Large intestine (tissue), 3 donors: ENCODE data around the gene CASS4. TPM values are rescaled to one million over a fixed set of nuclear protein-coding genes. Genes with fewer than 3 reads are reported as not detected.
A peak's percentile ranks its signal among the peaks of the same experiment; 100 is the strongest.

Experiments used
- DNase-seq, 2 donors: peaks; one replicate each; pipeline versions ENCODE4 v3.0.0 to v3.0.0-alpha.2; 2013
- H3K27ac ChIP-seq: one replicate; pipeline ENCODE4 v1.5.1; 2013; ENCODE audit warnings: low read length
- H3K27me3 ChIP-seq: 2 replicates; pipeline ENCODE4 v1.6.1; 2013; ENCODE audit warnings: low read length; ENCODE audit not compliant: control insufficient read depth, insufficient read depth
- H3K36me3 ChIP-seq: 2 replicates; pipeline ENCODE4 v1.6.1; 2013; ENCODE audit warnings: low read length; ENCODE audit not compliant: control insufficient read depth, insufficient read depth
- H3K4me1 ChIP-seq: one replicate; pipeline ENCODE4 v1.6.1; 2013; ENCODE audit warnings: low read length; ENCODE audit not compliant: control insufficient read depth, insufficient read depth
- H3K4me3 ChIP-seq: one replicate; pipeline ENCODE4 v1.5.1; 2013; ENCODE audit warnings: low read length
- H3K9me3 ChIP-seq: one replicate; pipeline ENCODE4 v1.6.1; 2013; ENCODE audit warnings: mild to moderate bottlenecking, low read depth, low read length, moderate library complexity; ENCODE audit not compliant: control insufficient read depth
- WGBS: methylation state at CpG from one replicate; pipeline ENCODE4 v1.1.5; 2013; ENCODE audit warnings: low lambda C conversion rate; ENCODE audit not compliant: insufficient coverage; 5-methylcytosine and 5-hydroxymethylcytosine counted together
- polyA plus RNA-seq: library from polyadenylated mRNA; unstranded; fragments of 120-200 nt; gene quantifications from one replicate; pipeline ENCODE4 v1.2.1, GENCODE V29; 2013

Gene CASS4
- polyA plus RNA-seq, 1 donor: 1.2 TPM

DNA sequence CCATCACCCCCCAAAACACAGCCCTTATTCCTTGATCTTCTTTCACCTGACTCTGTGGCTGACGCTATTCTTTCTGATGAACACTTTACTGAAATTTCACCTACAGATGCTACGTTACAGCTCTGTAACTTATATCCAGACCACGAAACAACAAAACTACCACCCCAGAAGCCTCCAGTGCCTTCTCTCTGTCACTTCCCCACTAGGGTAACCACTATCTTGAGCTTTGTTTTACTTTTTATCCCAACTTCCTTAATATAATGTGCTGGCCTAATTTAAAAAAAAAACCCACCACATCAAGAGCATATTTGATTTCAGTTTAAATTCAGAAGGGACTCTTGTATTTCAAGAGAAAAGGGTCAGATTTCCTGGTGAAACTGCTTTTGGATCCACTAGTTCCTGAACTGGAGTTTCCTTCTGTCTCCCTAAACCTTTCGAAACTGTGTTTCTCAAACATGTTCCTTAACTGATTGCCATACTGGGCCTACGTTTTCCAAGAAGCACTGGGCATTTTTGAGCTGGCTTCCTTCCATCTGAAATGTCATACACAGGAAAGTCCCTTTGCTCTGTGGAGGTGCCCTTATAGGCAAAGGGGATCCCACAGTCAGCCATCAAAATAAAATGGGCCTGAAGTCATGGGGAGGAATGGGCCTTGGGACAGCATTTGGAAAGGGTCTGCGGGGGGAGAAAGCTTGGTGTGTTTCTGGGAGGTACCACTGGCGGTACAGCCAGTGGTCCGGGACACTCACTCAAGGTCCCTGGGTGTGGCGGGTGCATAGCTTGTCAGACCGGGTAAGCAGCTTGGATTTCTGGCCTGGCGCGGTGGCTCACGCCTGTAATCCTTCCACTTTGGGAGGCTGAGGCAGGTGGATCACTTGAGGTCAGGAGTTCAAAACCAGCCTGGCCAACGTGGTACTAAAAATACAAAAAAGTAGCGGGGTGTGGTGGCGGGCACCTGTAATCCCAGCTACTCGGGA is 30.6 kb downstream of the CASS4 start:
- Histone ChIP-seq H3K9me3 (no peaks in the 10 kb centered on the region), H3K27me3 (no peaks in the 10 kb centered on the region), H3K36me3 (no peaks in the 10 kb centered on the region), H3K4me3 (no peak overlapping the region), H3K4me1 (no peaks in the 10 kb centered on the region), H3K27ac (no peak overlapping the region)
- DNase-seq: no peak
- WGBS: 100% methylated on average over 2 of the region's 17 CpGs

DNA sequence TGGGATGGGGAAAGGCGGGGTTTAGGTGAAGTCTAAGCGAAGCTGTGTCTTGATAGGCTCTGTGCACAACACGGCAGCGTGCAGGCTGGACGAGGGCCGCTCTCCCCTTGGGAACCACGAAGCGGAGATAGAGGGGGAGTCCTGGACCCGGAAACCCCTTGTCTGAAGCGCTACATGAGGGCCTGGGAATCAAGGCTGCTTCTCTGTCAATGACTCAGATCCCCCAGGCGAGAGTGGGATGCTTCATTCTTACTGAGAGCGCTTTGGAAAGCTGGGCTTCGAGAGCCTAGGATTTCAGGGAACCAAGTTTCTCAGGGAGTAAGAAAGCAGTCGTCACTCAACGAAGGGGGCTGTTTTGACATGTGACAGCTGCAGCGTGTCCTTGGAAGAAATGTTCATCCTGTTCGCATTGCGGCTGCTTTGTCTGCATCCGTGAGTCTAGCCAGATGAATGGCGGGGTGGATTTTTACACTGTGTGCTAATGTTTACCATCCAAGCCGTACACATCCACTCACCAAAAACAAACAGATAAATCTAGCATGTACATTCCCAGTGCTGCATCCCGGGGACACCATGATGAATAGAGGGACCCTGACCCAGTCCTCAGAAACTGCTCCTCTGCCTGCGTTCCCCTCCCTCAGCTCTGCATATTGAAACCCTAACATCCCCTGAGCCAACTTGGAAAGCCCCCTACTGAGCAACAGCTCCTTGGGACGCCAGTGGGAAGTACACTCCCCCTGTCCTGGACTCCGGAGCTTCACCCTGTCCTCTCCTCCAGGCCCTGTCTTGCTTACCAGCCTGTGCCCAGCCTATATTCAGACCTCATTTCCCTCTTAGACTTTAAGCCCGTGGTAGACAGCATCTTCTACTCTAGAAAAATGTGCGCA is 31.8 kb downstream of the CASS4 start:
- DNase-seq: peak in 1 of 2 donors; percentile 39
- H3K27me3 ChIP-seq: no peaks in the 10 kb centered on the region
- 60% methylated on average over 1 of the region's 27 CpGs for WGBS
- no peaks in the 10 kb centered on the region for H3K36me3 ChIP-seq
- H3K27ac ChIP-seq: peak overlapping the region; percentile 39
- H3K9me3 ChIP-seq: no peaks in the 10 kb centered on the region
- H3K4me1 ChIP-seq: no peaks in the 10 kb centered on the region
- H3K4me3 ChIP-seq: no peak overlapping the region

DNA sequence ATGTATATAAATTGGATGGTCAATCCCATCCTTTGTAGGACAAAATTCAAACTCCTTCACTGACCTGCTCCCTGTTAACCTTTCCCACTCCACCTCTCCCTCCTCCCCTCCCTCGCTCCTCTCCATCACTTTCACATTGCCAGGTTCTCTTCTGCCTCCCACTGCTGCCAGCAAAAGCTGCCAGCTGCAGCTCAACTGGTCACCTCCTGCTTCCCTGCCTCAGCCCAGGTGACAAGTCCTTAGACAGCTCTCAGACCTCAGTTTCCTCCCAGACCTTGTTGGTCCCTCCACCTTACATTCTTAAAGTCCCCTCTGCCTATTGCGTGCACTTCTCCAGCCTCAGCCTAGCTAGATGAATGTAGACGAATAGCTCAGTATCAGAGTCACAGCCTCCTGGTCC is 33.1 kb downstream of the CASS4 start:
- H3K4me1 ChIP-seq: no peaks in the 10 kb centered on the region
- H3K4me3 ChIP-seq: no peak overlapping the region
- DNase-seq: no peak
- no peaks in the 10 kb centered on the region for H3K27me3 ChIP-seq
- H3K27ac ChIP-seq: no peak overlapping the region
- WGBS: 100% methylated on average over 1 of the region's 3 CpGs
- H3K36me3 ChIP-seq: no peaks in the 10 kb centered on the region
- H3K9me3 ChIP-seq: no peaks in the 10 kb centered on the region

DNA sequence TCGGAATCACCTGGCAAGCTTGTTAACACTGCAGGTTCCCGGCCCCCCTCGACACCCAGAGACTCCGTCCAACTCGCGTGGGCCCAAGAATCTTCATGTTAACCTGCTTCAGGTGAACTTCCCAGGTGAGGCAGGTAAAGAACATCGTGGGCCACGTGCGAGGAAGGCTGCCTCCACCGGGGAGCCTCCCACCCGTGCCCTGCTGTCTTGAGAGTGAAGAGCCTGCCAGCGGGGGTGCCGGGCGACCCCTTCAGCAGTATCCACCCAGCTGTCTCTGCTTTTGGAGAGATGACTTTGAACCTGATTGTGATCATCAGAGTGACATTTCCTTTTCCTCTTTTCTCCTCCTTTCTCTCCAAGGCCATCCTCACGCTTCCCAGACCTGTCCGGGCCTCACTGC is 33.5 kb downstream of the CASS4 start:
- Histone ChIP-seq H3K9me3 (no peaks in the 10 kb centered on the region), H3K4me3 (no peak overlapping the region), H3K36me3 (no peaks in the 10 kb centered on the region), H3K27me3 (no peaks in the 10 kb centered on the region), H3K4me1 (no peaks in the 10 kb centered on the region), H3K27ac (no peak overlapping the region)
- no peak for DNase-seq
- WGBS: 94% methylated on average over 2 of the region's 16 CpGs

GRCh38 chr20:56447227-56447626 is 35.2 kb downstream of the CASS4 start:
- no peaks in the 10 kb centered on the region for H3K4me1 ChIP-seq
- no peaks in the 10 kb centered on the region for H3K36me3 ChIP-seq
- no peak overlapping the region for H3K4me3 ChIP-seq
- no peaks in the 10 kb centered on the region for H3K27me3 ChIP-seq
- no peaks in the 10 kb centered on the region for H3K9me3 ChIP-seq
- H3K27ac ChIP-seq: no peak overlapping the region
- DNase-seq: no peak

DNA sequence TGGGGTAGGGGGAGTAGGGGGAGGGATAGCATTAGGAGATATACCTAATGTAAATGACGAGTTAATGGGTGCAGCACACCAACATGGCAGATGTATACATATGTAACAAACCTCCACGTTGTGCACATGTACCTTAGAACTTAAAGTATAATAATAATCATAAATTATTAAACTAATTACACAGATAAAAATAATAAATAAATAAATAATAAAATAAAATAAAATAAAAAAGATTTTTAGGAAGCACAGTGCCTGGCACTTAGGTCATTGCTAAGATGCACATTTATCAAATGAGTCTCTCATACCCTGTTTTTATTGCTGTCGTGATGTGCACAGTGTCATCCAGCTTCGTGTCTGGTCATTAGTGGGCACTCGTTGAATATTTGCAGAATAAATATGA is 37.4 kb downstream of the CASS4 start:
- 100% methylated on average over 4 of the region's 5 CpGs for WGBS
- no peaks in the 10 kb centered on the region for H3K36me3 ChIP-seq
- H3K27me3 ChIP-seq: no peaks in the 10 kb centered on the region
- no peak for DNase-seq
- H3K27ac ChIP-seq: no peak overlapping the region
- no peaks in the 10 kb centered on the region for H3K9me3 ChIP-seq
- H3K4me3 ChIP-seq: no peak overlapping the region
- no peaks in the 10 kb centered on the region for H3K4me1 ChIP-seq

GRCh38 chr20:56451056-56451765 is 39.2 kb downstream of the CASS4 start:
- Histone ChIP-seq H3K4me1 (no peaks in the 10 kb centered on the region), H3K27me3 (no peaks in the 10 kb centered on the region), H3K36me3 (no peaks in the 10 kb centered on the region), H3K9me3 (no peaks in the 10 kb centered on the region), H3K27ac (no peak overlapping the region), H3K4me3 (no peak overlapping the region)
- 74% methylated on average over 2 of the region's 13 CpGs for WGBS
- DNase-seq: no peak

GRCh38 chr20:56453352-56453751 is 41.3 kb downstream of the CASS4 start:
- no peaks in the 10 kb centered on the region for H3K36me3 ChIP-seq
- DNase-seq: no peak
- no peaks in the 10 kb centered on the region for H3K9me3 ChIP-seq
- WGBS: 100% methylated on average over 2 of the region's 5 CpGs
- H3K27ac ChIP-seq: no peak overlapping the region
- H3K4me1 ChIP-seq: no peaks in the 10 kb centered on the region
- H3K4me3 ChIP-seq: no peak overlapping the region
- H3K27me3 ChIP-seq: peaks cover 2% of the 10 kb centered on the region

GRCh38 chr20:56454754-56455153 is 42.7 kb downstream of the CASS4 start:
- H3K27me3 ChIP-seq: peaks cover 5% of the 10 kb centered on the region
- H3K36me3 ChIP-seq: no peaks in the 10 kb centered on the region
- no peak overlapping the region for H3K4me3 ChIP-seq
- no peak for DNase-seq
- no CpG with 5 or more reads among the region's 7 CpGs for WGBS
- no peaks in the 10 kb centered on the region for H3K9me3 ChIP-seq
- H3K27ac ChIP-seq: no peak overlapping the region
- H3K4me1 ChIP-seq: no peaks in the 10 kb centered on the region

DNA sequence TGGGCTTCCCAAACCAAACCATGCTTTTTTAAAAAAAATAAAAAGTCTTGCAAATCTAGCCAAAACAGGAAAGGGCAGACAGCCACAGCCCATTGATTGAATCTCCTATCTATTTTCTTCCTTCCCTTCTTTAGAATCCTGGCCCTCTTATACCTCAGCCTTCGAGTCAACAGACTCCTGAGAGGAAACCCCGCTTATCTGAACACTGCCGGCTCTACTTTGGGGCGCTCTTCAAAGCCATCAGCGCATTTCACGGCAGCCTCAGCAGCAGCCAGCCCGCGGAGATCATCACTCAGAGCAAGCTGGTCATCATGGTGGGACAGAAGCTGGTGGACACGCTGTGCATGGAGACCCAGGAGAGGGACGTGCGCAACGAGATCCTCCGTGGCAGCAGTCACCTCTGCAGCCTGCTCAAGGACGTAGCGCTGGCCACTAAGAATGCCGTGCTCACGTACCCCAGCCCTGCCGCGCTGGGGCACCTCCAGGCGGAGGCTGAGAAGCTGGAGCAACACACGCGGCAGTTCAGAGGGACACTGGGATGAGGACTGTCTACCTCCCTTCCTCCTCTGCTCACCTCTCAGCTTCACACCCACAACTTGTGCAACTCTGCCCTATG is 46.3 kb downstream of the CASS4 start:
- H3K4me1 ChIP-seq: no peaks in the 10 kb centered on the region
- no peak overlapping the region for H3K4me3 ChIP-seq
- H3K36me3 ChIP-seq: no peaks in the 10 kb centered on the region
- H3K9me3 ChIP-seq: no peaks in the 10 kb centered on the region
- no CpG with 5 or more reads among the region's 22 CpGs for WGBS
- no peak overlapping the region for H3K27ac ChIP-seq
- DNase-seq: no peak
- H3K27me3 ChIP-seq: peaks cover 5% of the 10 kb centered on the region
